Stimulated activated CD8-positive, alpha-beta memory T cell treated with anti-CD3 and anti-CD28 coated beads, Interleukin-7, amount 100 ng/mL, for 4 hours (primary cell): Measurements from ENCODE around the gene PAM16.
A peak's percentile ranks its signal among the peaks of the same experiment; 100 is the strongest.
"Not testable (repeated sequence)": the region's sequence is repeated elsewhere in the genome, so short reads cannot be mapped to it uniquely, and the experiment has no call there.

Source experiments
- DNase-seq, 2 donors: peaks; one replicate each; pipeline ENCODE4 v3.0.0-alpha.2; 2020; ENCODE audit warnings: low read depth in 2 of 2

Gene PAM16

DNA sequence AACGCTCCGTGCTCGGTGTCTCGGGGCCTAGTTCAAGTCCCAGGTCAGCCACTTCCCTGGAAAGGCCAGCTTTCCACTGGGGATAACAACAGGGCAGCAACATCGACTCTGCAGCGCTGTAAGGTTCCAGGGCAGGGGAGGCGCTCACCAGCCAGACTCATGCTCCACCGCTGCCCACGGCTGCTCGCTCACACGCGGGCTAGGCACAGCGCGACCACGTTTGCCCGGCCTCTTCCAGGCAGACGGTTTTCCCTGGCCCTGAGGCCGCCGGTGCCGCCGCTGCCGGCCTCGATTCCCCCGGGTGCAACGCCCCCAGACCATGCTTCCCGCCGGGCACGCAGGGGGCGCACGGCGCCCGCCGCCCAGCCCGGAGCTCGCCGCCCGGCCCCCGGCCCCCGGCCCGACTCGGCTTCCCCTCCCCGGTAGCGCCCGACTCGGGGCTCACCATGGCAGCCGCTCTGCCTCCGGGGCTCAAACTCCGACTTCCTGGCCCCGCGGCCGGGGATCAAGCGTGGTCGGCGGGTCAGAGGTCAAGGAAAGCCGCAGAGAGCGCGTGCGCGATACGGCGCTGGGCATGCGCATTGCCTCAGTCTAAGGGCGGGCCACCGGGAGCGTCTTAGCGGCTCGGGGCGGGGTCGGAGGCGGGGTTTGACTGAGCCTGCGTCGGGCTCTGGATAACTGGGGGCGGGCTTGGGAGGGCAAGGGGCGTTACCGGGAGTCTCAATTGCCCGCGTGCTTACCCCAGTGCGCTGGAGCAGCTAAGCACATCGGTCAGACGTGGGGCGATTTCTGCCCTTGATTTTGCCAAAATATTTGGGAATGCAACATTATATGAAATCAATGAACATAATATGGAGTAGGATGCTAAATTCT lies at the start of gene PAM16:
Gene PAM16 (minus strand): TSS at position 535 of the 873 bp plus-strand sequence. CDS start 87 bp downstream, at position 448.
- peak; percentile 95 to 97 for DNase-seq

GRCh38 chr16:4399001-4399730 lies 48.0 kb upstream of the PAM16 start:
- DNase-seq, result no peak

DNA sequence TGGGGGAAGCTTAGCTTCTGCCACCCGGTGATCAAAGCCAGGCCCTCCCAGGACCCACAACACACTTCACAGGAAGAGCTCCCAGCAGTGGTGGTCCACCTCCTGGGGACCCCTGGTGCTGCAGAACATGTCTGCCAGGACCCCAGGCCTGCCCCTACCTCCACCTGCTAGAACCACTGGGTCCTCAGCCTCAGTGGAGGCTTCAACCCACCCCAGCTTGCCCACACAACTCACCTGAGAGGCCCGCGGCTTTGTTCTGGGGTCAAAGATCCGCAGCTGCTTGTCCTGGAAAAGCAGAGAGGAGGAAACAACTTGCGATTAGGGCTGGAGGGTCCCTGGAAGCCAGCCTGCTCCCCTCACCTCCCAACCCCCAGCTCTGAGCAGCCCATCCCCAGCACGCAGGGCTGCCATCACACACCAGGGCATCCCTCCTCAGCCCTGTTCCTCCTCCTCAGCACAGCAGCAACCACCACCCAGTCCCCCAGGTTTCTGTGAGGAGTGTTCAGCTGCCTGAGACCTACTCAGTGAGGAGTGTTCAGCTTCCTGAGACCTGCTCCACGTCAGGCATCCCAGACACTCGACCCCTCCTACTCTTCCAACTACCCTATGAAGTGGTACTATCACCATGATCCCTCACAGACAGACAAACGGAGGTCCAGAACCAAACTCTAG lies 44.1 kb upstream of the PAM16 start:
- DNase-seq, result no peak

DNA sequence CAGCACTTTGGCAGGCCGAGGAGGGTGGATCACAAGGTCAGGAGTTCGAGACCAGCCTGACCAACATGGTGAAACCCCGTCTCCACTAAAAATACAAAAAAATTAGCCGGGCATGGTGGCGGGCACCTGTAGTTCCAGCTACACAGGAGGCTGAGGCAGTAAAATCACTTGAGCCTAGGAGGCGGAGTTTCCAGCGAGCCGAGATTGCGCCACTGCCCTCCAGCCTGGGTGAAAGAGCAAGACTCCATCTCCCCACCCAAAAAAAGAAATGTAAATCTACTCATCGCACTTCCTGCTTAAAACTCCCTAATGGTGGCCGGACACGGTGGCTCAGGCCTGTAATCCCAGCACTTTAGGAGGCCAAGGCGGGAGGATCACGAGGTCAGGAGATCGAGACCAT lies 42.7 kb upstream of the PAM16 start:
- DNase-seq, result not testable (repeated sequence)

DNA sequence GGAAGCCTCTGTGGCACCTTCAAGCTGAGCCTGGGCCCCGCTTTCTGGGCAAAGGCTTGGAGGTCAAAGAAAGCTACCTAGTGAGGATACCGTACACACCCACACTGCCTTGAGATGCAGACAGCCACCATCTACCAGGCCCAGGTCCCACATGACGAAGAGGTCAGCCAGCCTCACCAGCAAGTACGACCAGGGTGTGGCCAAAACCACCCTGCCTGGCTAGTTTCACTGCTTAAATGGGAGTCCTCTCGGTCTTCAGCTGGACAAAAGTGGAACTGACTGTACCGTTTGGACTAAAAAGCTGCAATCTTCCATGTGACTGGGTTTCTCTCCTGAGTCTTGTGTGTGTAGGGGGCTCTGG lies 42.1 kb upstream of the PAM16 start:
- no peak for DNase-seq

DNA sequence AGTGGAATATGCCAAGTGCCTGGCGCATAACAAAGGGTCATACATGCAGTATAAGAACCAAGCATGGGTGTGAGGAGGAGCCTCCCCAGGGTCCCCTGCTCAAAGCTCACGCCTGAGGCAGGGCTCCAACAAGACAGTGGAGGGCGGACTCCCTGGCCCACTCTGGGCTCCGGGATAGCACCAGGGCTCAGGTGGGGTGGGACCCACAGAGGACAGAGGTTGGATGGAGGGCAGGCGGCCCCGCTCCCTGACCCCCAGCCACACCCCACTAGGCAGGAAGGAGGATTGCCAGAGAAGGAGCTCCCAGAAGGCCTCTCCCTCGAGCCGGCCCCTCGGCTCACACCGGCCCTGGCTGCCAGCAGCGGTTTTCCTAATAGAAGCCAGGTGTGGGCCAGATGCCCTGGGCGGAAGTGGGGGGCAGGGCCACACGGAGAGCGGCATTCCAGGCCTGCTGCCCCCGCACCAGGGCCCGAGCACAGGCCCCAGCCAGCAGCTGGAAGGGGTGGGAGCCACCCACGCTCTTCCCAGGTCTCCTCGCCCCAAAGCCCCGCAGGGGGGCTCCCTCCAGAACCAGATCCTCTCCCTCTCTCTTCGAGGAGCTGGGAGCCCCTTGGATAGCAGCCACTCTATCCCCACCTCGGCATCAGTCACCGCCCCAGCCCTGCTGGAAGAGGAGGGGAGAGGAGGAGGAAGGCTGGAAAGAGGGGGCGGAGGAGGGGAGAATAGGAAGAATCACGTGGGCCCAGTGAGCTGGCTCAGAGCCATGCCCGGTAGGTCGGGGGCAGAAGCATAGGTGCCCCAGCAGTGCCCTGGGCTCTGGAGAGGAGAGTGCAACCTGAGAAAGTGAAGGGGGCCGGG lies 41.5 kb upstream of the PAM16 start:
- DNase-seq, result no peak

DNA sequence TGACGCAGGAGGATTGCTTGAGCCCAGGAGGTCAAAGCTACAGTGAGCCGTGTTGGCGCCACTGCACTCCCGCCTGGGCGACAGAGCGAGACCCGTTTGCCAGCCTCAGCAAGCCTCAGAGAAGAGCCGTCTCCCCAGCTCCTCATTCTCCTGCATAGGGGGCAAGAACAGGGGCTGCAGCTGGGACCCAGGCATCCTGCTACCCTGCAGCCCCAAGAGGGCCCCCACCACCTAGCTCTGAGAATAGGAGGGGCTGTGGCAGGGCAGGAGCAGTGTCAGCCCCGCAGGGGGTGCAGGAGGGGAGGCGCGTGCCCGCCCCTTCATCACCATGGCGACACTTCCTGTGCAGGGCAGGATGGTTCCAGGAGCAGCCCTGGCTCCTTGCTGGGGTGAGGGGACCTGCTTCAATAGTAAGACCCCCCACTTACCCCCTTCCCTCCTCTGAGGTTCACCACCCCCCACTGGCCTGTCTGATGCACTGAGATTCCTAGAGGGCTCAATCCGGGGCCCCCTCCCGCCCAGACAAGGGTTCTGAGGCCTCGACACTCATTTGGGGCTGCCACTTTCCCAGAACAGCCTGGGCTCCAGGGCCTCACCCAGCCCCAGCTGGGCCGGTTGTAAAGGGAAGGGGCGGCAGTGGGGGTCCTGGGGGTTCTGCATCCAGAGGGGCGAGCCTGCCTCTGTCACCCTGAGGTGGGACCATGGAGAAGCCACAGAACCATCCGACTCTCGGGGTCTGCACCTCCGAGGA lies 40.7 kb upstream of the PAM16 start:
- no peak for DNase-seq

- no peak for DNase-seq
Observed at GRCh38 chr16:4390266-4391260, 39.4 kb upstream of the PAM16 start.

DNA sequence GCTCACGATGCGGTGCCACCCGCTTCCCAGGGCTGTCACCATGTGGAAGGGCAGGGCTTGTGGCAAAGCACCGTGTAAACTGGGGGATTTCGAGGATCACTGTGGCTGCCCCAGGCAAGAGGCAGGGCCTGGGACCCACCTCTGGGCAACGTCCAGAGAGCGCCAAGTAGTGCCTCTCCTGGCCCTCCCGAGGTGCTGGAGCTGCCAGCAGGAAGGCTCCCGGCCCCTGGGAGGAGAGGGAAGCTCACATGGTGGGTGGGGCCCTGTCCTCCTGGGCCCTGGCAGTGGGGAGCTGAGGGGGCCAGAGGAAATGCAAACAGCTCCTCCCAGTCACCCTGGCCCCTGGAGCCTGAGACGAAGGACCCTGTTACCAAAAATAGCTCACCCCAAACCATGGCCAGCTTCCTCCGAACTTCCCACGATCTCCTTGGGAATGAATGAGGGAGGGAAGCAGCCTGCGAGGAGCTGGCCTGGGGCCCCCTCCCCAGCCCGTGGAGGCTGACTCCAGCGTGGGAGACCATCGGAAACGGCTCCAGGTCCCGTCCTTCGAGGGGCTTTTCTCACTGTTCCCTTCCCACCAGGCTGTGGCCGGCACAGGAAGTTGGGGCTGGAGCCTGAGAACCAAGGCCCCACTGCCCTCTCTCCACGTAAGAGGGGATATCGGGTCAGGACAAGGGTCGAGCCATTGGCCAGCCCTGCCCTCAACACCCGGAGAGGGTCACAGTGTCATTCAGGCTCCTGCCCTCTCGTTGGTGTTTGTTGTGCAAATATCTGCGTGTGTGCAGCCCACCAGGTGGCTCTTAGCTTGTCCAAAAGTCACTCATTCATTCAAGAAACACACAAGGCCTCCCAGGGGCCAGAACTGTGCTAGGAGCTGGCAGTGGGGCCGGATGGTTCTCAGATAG lies 38.2 kb upstream of the PAM16 start:
- DNase-seq, result no peak

DNA sequence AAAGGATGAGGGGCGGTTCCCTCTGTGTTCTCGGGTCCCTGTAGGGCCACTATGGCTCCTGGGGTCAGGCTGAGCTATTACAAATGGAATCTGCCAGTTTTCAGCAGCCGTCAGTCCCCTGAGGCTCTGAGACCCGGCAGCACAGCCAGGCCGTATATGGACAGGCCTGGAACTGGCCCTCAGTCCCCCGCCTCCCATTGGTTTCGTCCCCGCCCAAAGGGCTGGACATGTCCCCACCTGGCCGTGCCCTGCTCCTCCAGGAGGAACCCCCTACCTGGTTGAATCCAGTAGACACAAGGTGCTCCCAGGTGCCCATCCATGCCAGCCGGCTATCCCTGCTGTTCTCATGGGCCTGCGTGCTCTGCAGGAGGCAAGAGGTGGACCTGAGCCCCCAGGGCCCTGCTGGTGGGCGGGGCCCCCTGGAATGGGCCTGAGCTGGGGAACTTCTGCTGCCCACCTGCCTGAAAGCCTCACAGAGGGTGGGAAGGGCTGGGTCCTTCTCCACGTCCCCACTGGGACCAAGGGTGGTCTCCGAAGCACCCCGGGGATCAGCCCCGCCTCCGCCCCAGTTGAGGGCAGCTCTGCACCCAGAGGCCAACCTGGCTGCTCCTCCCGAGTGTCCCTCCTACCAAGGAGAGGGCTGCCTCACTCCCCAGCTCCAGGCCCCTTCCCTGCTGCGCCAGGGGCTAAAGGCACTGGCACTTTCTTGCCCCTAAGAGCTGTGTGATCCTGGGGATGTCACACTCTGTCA lies 37.3 kb upstream of the PAM16 start:
- no peak for DNase-seq

- no peak for DNase-seq
Observed at GRCh38 chr16:4387781-4388180, 36.7 kb upstream of the PAM16 start.

- DNase-seq, result no peak
Observed at GRCh38 chr16:4386951-4387565, 35.9 kb upstream of the PAM16 start.

- no peak for DNase-seq
Observed at GRCh38 chr16:4386451-4386805, 35.3 kb upstream of the PAM16 start.

- no peak for DNase-seq
Observed at GRCh38 chr16:4385789-4386450, 34.8 kb upstream of the PAM16 start.

GRCh38 chr16:4385066-4385788 lies 34.1 kb upstream of the PAM16 start:
- DNase-seq, result no peak

DNA sequence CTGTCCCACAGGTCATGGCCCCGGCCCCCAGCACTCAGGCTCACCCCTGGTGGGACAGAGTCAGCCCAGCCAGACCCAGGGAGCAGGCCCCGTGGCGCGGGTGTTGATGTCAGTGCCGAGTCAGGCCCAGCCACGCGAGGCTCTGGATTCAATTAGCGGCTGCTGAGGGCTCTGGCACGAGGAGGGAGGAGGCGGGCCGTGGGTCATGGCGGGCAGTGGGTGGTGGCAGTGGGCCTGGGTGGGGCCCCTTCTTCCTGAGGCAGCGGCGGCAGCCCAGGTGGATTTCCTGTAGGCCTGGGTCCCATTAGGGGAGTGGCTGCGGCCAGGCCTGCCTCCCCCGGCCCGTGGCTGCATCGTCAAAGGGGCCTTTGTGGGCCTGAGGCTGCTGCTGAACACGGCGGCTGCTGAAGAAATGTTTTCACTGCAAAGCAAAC lies 33.4 kb upstream of the PAM16 start:
- DNase-seq, result no peak
